ENCODE data around the gene SMG6.

SMG6 gene

DNA sequence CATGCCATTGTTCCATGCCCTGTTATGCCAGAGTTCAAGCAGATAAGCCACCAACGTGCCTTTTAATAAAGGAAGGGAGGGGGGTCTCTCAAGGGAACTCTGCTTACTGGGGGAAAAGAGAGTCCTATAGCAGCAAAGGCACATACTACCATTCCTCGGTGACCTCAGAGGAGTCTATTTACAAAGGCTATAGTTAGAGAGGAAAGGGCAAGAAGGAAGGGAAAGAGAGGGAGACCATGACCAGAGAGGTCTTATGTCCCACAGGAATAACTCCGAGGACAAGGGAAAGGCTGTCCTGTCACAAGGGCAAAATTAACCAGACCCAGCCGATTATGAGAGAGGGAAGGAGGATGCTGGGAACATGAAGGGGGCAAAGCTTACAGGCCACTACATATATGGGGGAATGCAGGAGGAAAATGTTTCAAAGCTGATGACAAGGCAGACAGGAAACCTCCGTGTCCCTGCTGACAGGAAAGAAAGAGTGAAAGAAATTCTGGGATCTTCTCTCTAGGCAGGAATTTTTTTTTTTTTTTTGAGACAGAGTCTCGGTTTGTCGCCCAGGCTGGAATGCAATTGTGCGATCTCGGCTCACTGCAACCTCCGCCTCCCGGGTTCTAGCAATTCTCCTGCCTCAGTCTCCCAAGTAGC, 197.2 kb downstream of the SMG6 start:
- DNase-seq (ENCODE audit: low read depth in 3 of 3) = no peak

DNA sequence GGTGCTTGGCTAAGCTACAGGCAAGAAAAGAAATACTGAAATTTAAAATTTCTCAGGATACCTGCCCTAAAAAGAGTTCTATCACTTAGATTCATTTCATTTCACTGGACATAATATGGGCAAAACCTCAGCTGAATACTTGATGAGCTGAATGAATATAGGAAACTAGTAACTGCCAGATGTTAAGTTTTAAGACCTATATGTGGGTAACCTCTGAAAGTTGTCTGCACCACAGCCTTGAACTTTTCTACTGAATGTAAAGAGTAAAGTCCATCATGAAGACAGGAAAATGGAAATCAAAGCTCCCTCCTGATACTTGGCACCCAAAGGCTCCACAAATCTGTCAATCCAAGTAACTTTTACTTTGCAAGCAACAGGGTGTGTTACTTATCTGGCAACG, 197.9 kb downstream of the SMG6 start:
- no peak for DNase-seq (ENCODE audit: low read depth in 3 of 3)

DNA sequence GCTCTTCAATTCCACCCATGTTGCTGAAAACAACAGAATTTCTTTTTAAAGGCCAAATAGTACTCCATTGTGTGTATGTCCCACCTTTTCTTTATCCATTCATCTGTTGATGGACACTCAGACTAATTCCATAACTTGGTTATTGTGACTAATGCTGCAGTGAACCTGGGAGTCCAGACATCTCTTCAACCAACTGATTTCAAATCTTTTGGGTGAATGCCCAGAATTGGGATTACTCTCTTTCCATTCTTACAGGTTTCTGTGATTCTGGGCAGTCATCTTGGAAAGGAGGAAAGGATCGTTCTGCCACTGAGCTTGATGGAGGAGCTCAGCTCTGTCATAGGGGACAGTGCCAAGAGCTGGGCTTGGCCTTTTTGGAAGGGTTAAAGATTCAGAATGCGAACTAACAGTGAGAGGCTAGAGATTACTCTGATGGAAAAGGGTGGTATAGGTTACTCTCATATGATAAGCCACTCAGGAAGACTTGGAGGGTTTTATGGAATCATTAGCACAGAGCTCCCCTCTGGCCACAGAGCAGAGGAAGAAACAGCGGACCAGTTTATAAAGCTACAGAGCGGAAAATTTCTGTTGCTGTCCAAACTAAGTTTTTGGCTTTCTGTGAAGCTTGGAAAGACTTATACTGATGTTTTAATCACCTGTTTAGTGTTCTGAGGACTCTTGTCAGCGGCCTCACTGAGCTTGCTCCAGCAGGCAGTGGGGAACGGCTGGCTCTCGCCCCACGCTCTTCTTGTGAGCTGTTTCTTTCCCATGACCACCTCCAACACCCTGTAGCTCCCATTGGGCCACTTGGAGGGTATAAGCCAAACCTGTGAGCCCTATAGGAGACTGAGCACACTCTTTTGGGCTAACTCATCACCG, 200.4 kb downstream of the SMG6 start:
- DNase-seq (ENCODE audit: low read depth in 3 of 3) = no peak

DNA sequence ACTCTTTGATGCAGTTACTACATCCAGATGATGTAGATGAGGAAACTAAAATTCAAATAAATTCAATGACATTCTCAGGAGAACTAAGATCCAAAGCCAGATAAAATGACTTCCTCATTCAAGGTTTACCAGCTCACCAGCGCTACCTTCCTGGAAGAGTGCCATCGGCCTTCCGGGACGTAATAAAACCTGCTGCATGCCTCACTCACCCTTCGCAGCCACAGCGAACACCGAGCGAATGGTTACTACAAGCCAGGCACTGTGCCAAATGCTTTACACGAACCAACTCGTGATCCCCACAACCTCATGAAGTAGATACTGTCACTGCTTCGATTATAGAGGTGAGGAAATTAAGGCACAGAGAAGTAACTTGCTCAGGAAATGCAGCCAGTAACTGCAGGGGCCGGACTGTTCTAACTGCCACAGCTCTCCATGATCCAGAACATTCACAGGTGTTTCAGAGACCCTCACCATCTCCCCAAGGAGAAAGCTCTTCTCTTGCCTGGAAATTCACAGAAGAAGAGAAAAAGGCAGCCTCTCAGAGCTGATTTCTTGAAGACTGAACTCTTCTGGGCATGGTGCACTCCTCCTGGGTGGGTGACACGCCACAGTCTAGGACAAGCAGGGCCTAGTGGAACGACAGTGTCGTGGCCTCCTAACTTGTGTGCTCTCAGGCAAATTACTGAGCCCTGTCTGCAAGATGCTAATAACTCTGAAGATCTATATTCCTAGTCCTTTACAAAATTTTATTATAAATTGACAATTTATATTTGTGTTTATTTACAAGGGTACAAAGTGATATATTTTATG, 201.9 kb downstream of the SMG6 start:
- DNase-seq (ENCODE audit: low read depth in 3 of 3) = peak in 2 of 3 experiments; percentile 15 to 50

DNA sequence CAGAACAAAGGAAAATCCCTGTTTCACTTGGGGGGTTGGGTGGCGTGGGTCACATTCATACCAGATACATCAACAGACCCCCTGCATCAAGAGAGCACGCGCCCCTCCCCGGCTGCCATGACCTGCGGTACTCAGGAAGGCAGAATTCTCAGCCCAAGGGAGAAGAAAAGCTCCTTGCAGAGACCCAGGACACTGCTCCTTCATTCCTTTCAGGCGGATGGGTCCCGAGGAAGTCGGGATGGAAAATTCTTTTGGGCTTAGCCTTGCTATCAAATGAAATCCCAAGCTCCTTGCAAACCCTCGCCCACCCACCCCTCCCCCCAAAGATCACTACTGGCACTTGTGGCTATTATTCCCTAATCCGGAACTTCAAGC, 208.1 kb downstream of the SMG6 start:
- DNase-seq (ENCODE audit: low read depth in 3 of 3) = no peak

DNA sequence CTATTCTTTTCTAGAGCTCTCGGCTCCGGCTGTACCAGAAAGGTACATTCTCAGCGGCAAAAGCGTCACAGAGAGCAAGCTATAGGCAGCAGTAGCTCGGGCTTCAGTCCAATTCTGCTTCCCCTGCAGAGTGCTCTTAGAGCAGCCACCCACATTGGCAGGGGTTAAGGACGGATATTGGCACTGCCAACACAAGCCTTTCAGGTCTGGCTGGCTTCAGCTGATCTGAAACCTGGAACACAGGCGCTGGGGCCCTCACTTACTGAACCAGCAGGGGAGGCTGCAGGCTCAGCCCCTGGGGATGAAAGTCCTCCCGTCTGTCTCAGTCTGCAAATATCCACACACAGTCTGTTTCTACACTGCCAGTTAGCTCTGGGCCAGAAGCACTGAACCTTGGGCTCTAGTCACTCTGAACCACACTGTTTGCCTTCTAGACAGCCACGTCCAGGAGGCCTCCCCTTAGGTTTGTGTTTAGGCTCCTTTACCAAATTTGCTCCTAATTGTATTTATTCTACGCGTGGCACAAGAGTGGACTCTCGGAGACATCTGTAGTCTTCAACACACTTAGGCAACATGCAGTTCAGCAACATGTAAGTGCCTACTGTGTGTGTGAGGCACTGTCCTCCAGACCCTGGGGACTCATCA, 208.6 kb downstream of the SMG6 start:
- DNase-seq (ENCODE audit: low read depth in 3 of 3) = no peak

DNA sequence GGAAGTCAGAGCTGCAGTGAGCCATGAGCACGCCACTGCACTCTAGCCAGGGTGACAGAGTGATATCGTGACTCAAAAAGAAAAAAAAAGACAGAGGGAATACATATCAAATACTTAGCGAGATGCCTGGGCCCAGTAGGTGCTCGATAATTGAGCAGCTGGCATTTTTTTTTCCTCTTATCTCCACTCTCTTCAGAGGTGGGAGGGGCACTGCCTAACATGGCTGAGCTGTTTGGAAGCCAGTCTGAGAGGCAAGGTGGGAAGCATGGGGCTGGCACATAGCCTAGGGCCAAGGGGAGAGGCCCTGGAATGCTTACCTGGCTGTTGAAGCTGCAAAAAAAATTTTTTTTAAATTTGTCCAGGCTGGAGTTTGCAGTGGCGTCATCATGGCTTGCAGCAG, 210.2 kb downstream of the SMG6 start:
- no peak for DNase-seq (ENCODE audit: low read depth in 3 of 3)

DNA sequence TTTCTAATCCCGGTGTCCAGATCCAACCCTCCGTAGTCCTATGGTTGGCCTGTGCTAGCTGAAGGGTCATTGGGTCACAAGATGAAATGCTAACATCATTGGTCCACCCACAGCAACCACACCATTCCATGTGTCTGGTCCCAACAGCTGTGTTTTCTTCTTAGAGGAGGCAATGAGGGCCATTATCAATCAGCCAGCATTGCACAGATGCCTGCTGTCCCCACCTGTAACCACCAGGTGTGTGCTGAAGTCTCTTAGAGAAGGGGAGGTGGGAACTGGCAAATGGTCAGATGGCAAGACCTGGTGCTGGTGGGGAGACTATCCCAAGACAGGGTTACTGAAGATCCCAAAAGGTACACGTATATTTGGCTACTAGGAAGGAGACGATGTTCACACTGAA, 211.3 kb downstream of the SMG6 start:
- no peak for DNase-seq (ENCODE audit: low read depth in 3 of 3)

DNA sequence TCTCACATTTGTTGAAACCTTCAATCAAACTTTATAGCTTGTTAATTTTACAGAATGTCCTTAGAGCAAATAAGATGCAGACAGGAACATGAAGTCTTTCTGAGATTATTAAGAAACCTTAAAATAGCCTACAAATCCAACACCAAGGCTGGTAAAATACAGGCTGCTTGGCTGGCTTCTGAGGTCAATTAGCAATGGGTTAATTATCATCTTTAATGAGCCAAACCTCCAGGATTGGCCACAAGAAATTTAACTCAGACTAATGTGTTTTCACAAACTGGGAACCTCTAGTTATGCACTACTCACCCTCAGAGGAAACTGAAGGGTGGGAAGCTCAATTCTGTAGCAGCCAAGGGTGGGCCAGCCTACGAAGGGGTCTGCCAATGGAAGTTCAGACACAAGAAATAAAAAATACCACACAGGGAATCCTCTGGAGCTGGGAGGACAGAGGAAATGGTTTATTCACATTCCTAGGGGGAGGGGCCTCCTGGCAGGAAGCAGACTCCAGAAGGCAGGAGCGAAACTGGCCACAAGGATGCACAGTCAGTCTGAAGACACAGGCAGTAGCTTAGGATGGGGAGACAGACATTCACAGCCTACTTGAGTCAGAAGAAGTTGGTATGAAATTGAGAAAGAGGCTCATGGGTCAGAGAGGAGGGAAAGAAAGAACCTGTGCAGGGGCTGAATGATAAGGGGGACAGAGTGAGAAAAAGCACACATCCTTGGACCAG, 212.6 kb downstream of the SMG6 start:
- DNase-seq (ENCODE audit: low read depth in 3 of 3) = no peak

DNA sequence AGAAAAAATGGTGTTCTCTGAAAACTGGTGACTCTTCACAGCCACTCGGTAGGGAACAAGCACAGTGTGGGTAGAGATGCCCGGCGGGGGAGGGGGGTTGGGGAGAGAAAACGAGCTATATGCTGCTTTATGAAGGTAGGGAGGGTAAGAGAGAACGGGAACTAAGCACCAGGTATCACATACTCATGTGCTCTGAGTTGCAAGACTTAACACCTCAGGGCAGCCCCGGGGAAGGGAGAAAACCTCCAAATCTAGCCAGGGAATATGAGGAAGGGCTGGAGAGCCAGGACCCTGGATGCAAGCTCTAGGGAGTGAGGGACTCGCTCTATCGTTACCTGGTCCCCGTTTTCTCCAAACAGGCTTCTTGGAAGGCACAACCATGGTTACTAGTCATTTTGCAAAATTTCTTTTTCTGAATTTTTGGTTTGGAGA, 213.4 kb downstream of the SMG6 start:
- no peak for DNase-seq (ENCODE audit: low read depth in 3 of 3)

DNA sequence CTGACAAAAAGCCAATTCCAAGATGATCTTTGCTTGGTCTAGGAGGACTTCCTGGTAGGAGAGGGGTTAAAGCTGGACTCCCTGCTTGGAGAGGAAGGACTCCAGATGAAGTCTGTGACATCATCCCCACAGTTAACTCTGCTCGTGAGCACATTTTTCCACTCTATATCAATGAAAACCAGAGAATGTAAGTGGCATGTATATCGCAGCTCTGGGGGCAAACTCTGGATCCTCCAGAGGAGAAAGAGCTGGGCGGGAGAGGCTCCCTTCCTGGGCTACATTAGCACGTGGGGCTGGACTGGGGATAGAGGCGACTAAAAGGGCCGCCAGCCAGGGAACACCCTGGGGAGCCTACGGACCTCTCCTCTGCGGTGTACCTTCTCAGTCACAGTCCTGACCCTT, 214.6 kb downstream of the SMG6 start:
- peak in 1 of 3 experiments; percentile 14 for DNase-seq (ENCODE audit: low read depth in 3 of 3)

DNA sequence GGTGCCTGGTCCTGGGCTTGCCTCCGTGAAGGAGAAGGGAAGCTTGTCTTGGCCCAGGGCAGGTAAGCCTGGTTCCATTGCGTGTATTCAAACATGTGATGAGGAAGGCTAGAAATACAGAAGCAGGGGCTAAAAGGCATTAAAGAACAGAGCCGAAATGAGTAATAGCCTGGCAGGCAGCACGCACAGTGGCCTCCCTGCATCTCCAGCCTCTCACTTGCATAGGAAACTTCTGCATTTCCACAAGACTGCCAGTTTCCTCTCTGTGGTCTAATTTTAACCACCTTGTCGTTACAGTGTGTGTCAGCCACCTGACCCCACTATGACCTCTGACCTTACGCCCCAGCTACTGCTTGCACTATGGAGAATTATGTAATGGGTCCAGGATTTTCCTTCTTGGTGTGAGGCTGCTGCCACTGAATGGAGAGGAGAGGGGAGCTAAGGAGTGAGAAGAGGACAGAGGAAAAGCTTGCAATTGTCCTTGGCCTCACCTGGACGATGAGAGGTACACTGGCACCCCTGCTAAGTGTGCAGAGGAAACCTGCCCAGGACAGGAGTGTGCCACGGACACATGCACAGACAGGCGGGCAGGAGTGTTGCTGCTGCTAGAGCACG, 215.9 kb downstream of the SMG6 start:
- peak in 2 of 3 experiments; percentile 37 to 66 for DNase-seq (ENCODE audit: low read depth in 3 of 3)

DNA sequence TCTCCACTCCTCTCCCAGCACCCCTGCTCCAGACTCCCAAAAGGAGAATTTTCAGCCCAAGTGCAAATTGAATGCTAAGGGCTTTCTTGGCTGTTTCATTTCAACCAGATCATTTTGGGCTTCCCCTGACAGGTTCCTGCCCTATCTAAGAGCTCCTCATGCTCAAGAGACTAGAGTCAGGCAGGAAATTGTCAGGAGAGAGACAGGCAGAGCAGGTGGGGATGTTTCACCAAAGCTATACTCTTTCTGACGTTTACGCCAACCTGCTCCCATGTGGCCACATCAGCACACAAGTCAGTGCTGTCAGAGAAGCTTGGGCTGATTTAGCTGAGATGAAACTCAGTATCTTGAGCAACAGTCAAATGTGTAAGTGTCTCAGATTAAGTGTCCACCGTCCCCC, 217.3 kb downstream of the SMG6 start:
- DNase-seq (ENCODE audit: low read depth in 3 of 3) = no peak

DNA sequence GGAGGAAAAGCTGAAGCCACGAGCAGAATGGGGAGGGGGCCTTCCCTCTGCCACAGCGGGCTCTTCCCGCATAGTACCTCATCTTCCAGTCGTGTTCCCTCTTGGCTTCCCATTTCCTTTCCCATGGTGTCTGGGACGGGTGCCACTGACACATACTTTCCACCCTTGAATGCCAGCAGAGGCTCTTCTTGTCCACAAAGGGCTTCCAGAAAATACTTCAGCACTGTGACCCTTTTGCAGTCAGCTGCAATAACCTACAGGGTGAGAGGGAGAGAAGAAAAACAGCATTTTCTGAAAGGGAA, 218.0 kb downstream of the SMG6 start:
- DNase-seq (ENCODE audit: low read depth in 3 of 3) = no peak

DNA sequence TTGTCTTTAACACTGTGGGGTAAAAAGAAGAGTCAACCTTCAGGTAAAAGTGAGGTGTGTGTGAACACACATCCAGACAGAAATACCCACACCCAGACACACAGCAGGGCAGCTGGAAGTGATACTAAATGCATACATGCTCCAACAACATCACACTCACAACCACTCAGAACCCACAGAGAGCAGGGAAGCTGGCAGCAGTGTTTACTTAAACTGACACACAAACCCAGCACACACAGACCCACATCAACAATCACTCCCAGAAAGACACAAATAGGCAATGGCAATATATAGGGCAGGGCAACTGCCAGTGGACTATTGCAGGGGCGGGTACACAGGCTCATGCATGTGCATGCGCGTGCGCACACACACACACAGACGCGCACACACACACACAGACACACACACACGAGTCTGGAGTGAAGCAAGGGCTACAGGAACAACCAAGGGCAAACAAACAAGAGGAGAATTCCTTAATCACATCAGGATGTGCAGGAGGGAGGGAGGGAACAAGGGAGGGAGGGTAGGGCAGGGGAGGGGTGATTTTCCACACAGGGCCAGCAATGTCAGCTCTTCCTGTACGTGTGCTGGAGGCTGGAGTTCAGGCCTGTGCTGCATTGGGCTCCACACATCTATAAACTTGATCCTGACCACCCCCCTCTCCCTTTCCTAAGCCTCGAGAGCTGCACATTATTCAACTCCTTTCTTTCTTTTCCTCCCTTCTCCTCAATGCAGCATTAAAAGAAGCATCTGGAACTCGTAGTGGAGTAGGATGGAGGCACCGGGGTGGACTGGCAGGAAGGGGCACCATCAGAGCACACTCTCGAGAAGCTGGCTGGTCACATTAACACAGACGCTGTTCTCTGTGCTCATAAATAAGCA, 218.6 kb downstream of the SMG6 start:
- no peak for DNase-seq (ENCODE audit: low read depth in 3 of 3)

DNA sequence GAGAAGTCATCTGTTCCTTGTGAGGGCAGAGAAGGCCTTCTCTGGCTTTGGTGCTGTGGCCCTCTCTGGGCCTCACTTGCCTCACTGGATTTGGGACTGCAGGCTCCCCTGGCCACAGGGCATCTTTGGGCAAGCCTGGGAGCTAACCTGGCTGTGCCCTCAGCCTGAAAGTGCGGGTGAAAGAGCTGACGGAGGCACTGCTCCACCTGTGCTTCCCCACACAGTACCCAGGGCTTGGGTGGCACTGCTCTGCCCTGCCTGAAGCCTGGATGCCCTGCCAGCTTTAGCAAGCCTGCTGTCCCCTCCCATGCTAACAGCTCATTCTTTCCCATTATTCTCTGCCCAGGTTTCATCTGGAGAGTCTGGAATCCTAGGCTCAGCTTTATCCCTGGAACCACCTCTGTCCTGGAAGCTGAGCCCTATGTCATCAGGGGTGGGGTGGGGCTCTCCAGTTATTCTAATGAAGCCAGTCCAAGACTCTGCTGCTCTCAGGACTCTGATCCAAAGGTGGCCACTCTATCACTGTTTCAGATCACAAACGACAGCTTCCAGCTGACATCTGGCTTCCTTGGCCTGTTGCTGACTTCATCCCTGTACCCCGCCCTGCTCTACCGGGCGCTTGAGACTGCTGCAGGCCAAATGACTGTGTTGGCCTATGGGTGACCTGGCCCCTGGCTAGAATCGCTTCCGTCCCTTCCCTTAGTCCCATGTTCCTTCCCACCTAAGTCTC, 219.4 kb downstream of the SMG6 start:
- no peak for DNase-seq (ENCODE audit: low read depth in 3 of 3)

DNA sequence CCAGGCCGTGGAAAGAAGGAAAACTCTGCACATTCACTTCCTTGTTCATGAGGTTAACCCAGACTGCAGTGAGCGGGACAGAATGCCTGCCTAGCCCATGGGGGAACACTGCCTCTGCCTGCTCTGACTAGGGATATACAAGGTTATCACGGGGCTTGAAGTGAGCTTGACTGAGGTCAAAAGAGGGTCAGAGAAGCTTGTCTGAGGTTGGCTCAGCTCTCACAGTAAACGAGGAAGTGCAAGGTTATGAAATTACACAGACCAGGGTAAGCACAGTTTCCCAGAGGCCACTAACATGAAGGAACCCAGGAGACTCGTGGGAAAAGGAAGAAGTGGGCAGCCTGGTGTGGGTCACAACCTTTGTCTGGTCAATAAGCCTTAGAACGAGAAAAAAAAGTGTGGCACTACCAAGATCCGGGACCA, 220.0 kb downstream of the SMG6 start:
- DNase-seq (ENCODE audit: low read depth in 3 of 3) = no peak

DNA sequence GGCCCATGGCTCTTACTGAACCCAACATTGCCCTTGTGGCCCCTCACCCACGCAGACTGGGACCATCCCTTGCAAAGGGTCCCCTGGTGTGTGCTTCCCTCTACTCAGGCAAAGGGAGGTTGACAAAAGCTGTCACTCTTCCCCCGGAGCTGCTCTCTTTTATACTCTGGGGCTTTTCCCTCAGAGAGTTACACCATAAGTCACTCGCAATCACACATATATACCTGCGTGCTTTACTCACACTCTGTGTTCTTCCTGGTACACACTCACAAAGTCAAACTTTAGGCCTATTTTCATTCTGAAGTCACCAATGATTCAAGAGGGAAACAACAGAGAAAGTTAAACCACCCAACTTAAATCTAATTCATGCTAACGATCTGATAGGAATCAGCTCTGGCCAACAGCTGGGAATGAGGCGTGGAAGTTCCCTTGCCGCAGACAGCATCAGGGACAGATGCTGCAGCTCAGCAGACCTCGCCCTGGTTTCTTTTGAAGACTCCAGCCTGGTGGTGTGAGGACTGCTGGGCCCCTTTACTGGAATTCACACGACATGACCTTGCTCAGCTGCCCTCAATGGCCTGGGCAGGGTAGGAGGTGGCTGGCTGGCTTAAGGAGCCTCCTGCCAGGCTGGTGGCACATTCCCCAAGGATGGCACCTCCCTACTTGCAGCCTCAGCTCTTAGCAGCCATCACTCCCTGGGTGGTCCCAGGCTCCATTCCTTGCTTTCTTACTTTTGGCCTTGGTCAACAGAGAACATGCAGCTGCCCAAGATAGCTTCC, 221.4 kb downstream of the SMG6 start:
- DNase-seq (ENCODE audit: low read depth in 3 of 3) = no peak

DNA sequence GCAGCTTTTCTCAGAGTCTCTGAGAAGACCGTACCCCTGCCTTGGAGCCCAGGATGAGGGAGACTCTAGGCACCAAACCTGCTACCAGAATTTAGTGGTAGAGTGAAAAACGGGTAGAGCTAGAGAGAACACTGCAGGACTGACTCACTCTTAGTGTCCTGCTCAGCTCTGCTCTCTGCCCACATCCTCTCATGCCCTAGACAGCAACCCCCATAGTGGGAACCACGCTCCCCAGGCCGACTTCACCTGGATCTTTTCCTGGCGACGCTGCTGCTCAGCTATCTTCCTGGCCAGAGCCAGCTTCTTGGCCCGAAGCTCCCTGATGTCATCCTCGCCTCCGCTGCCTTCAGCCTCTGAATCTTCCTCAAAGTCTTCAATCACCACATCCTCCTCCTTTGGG, 222.0 kb downstream of the SMG6 start:
- DNase-seq (ENCODE audit: low read depth in 3 of 3) = no peak
